Measurements from ENCODE around the gene METAP1D. TPM values are rescaled to one million over a fixed set of nuclear protein-coding genes. Genes with fewer than 3 reads are reported as not detected.

Gene METAP1D
- total RNA-seq, 2 donors from 2014 or later: 4.2 to 4.4 TPM

- ATAC-seq (peak; percentile 94), DNase-seq (no peak)
- intact Hi-C loops (cut with DNase I, micrococcal nuclease): no loop called here
Measured at GRCh38 chr2:172070936-172071335, 71.2 kb downstream of the METAP1D start.

- intact Hi-C loops (cut with DNase I, micrococcal nuclease): no loop called here
- ATAC-seq (no peak), DNase-seq (no peak)
Measured at GRCh38 chr2:172072303-172072702, 72.5 kb downstream of the METAP1D start.

DNA sequence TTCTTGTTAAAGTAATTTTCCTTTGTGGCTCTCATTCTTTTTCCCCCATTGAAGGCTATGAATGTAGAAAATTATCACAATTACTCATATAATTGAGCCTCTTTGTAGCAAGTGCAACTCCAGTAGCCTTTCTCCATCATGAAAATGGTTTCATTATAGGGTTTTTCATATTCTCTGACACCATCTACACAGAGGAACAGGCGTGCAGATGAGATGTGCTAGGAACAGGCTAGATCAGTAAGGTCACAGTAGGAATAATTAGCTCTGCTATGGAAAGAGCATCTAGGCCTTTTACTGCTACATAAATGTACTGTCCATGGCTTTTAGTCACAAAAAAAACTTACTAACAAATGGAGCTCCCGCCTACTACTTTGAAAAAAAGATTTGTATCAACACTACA is 73.0 kb downstream of the METAP1D start:
- DNase-seq: no peak
- intact Hi-C loops (cut with DNase I, micrococcal nuclease): no loop called here
- ATAC-seq: no peak

GRCh38 chr2:172073518-172073917 is 73.8 kb downstream of the METAP1D start:
- ATAC-seq: no peak
- intact Hi-C loops (cut with DNase I, micrococcal nuclease): no loop called here
- no peak for DNase-seq

GRCh38 chr2:172074254-172074653 is 74.5 kb downstream of the METAP1D start:
- intact Hi-C loops (cut with DNase I, micrococcal nuclease): no loop called here
- DNase-seq (no peak), ATAC-seq (no peak)

- no peak for ATAC-seq
Measured at GRCh38 chr2:172079416-172079815, 79.7 kb downstream of the METAP1D start.

DNA sequence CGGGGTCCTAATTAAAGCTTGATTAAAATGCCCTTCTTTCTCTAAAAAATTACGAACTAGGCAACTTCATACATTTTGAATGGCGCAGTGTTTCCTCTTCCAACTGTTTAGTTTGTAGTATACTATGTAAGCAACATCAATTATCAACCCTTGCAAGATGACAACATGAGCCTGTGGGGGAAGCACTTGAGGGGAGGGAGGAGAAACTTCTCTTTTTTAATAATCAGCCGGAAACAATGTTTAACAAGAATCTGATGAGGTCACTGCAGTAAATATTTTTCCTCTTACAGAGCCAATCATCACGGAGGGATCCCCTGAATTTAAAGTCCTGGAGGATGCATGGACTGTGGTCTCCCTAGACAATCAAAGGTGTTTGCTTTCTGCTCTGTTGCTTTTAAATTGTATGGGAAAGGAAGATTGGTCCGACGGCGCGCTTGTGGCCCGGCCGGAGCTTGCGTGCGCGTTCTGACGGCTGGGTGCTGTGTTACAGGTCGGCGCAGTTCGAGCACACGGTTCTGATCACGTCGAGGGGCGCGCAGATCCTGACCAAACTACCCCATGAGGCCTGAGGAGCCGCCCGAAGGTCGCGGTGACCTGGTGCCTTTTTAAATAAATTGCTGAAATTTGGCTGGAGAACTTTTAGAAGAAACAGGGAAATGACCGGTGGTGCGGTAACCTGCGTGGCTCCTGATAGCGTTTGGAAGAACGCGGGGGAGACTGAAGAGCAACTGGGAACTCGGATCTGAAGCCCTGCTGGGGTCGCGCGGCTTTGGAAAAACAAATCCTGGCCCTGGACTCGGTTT is 80.3 kb downstream of the METAP1D start:
- intact Hi-C loops (cut with DNase I, micrococcal nuclease): no loop called here
- DNase-seq (no peak), ATAC-seq (no peak)

More at GRCh38 chr2:172079416-172079815, 79.7 kb downstream of the METAP1D start:
- no peak for DNase-seq
- intact Hi-C loops (cut with DNase I, micrococcal nuclease): no loop called here

GRCh38 chr2:172080641-172081220 is 81.0 kb downstream of the METAP1D start:
- DNase-seq: no peak
- ATAC-seq: no peak
- intact Hi-C loops (cut with DNase I, micrococcal nuclease): no loop called here

DNA sequence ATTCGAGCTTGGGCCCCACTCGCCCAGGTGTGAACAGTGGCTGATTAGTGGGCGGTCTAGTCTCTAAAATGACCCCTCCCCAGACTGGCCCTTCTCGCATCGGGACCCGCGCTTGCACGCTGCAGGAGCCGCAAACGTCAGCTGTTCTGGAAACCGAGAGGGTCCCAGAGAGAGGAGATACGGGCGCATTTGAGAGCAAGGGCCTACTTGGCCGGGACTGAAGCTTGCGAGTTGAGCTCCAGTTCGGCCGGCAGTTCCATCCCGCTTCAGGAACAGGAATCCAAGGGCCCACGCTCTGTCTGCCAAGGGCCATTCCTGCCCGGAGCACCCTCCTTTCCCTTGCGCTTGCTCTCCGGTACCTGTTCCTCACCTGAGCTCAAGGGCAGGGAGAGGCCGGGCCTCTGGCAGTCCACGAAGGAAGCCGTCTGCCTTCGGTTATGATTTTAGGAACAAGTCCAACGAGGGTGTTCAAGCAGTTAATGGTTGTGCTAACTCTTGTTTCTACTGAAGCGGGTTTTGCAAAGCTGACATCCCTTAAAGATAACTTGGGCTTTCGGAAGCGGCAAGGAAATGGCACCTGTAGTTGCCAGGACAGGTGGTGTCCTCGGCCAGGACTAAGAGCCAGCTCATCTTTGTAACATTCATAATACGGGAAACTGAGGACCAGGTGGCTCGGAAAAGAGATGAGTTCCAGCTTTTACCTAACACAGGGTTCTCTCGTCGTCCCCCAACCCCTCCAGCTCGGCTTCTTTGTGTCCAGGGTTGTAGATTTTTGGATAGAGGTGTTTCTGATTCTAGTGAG is 81.7 kb downstream of the METAP1D start:
- DNase-seq: no peak
- no peak for ATAC-seq
- intact Hi-C loops (cut with DNase I, micrococcal nuclease): no loop called here

DNA sequence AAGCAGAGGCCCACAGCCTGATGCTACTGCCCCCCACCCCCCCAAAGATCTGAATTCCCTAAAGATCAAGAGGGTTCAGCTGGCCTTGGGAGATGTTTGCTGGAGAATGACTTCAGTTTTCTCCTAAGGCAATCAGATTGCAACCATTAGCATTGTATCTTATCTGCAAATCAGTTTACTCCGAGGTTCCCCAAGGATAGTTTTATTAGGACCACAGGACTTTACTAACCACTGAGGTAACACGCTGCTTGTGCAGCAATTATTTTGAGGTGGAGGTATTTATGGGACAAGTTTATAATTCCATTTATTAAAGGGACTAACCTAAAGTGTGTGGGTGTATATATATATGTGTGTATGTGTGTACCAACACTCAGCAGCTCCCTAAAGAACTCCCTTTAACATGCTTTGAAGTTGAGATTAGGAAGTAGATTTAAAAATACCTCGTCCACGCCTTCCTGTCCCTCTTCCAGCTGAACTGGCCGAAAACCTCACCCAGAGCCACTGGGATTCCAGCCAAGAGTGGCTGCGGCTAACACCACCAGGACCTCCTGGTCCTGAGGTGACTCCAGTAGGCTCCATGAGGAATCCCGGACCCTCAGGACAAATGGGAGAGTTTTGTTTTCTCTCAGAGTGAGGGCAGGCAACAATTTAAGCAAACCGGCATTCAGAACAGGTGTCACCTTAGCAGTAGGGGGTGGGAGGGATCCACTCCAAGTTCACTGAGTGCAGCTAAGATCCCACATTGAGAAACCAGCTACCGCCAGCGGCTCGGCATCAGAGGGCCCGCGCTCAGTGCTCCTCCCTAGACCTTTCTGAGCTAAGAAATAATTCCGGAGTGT is 82.6 kb downstream of the METAP1D start:
- DNase-seq (no peak), ATAC-seq (no peak)
- intact Hi-C loops (cut with DNase I, micrococcal nuclease): no loop called here

DNA sequence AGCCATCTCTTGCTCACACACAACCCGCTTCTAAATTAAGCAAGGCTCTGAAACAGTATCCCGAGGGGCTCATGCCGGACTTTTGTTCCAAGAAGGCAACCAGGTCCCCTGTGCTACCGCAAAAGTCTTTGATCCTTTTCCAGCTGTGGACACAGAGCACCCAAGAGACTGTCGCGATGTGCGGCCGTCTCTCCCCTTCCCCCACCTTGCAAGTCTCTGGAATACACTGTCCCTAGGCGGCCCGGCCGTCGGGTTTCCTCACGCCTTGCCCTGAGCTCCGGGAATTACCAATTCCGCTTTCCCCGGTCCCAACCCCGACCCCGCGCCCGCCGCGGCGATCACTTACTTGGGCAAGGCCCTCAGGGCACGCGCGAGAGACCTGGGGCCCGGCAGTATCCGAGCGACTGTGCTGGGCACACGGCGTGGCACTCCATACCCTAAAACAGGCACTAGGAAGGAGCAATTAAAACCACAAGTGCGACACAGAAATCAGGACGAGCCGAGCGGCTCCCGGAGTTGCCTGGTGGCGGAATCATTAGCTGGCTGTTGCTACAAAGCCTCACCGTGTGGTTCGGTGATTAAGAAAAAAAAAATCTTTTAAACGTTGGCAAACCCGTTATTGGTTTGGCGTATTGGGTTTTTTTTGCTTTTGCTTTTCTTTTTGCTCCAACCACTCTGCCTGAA is 83.3 kb downstream of the METAP1D start:
- no peak for DNase-seq
- intact Hi-C loops (cut with DNase I, micrococcal nuclease): no loop called here
- no peak for ATAC-seq

- no peak for DNase-seq
- no peak for ATAC-seq
- intact Hi-C loops (cut with DNase I, micrococcal nuclease): no loop called here
Measured at GRCh38 chr2:172083628-172084394, 84.1 kb downstream of the METAP1D start.

DNA sequence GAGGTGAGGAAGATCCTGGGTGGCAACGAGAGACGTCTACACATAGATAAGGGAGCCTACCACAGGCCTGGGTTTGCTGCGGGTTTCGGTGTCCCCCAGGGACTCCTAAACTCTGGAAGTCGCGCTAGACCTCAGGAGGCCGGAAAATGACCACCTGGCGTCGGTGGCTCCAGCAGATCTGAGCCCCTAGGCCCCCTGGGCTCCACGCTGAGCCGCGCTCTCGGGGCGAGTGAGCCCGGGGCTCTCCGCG is 84.6 kb downstream of the METAP1D start:
- intact Hi-C loops (cut with DNase I, micrococcal nuclease): no loop called here
- ATAC-seq (no peak), DNase-seq (no peak)

DNA sequence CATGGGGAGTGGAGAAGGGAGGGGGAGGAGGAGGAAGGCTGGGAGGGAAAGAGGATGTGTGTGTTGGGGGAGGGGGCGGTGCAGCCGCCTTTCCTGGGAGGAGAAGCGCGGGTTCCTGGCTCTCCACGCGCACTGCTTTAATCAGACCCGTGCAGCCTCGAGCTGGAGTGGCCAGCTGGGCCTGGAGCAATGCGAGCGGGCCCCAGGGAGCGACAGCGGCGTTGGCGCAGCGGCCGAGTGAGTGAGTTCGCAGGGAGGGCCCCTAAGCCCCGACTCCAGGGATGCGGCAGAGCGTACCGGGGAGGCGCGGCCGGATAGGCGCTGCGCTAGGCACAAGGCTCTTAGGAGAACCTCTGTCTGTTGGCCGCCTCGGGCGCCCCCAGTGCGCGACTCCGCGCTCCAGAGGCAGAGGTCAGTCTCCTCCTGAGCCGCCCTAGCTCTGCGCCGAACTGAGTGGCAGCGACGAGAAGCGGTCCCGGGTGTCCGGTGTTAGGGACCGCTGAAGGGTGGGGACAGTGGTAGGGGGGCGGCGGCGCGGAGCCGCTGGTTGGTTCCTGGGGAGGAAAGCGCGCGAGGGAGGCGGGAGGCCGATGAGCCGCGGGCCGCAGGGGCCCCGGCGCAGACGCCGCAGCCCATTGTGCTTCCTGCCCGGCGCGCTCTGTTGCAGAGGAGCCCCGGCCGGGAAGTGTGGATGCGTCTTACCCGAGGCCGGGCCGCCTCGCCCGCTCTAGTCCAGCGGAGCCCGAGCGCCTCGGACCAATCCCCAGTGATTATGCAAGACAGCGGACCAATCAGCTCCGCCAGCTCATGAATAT is 85.1 kb downstream of the METAP1D start:
- DNase-seq (peak; percentile 74 to 78), ATAC-seq (peak; percentile 91)
- intact Hi-C loops (cut with DNase I, micrococcal nuclease): no loop called here

- peak; percentile 22 for ATAC-seq
- intact Hi-C loops (cut with DNase I, micrococcal nuclease): no loop called here
- no peak for DNase-seq
Measured at GRCh38 chr2:172085460-172086159, 85.9 kb downstream of the METAP1D start, which contains the start of gene DLX1. Gene DLX1 (plus strand): TSS chr2:172085507. CDS start chr2:172085678, 171 bp downstream.

Data from left colon (tissue), 2 donors.